T-cell (primary cell): ENCODE results near the gene HOXD13. TPM values are rescaled to one million over a fixed set of nuclear protein-coding genes. Genes with fewer than 3 reads are reported as not detected.

Experiments used
- ATAC-seq, 4 experiments: fragments of 200-7000 bp in 3 of 4; fragments of 150-1000 bp in 1 of 4; cut with Tn5 transposase; replicated peaks in 1 of 4; 1 replicate in 3 of 4; 2 replicates in 1 of 4; pipeline ENCODE4 v1.10.0; 2021; ENCODE audit warnings: moderate library complexity in 3 of 4, mild to moderate bottlenecking in 2 of 4, moderate number of reproducible peaks in 1 of 4
- CTCF ChIA-PET, 2 donors: fragments of 300-600 bp; sonication (Branson Sonifier 250); formaldehyde crosslinking; loops; one replicate each; lab custom pipeline; 2022; ENCODE audit warnings: antibody characterized with exemption in 2 of 2; lab: Charles Lee
- POLR2A ChIA-PET, 2 donors: fragments of 300-600 bp; sonication (Branson Sonifier 250); formaldehyde crosslinking; loops; one replicate each; lab custom pipeline; 2022; ENCODE audit warnings: antibody characterized with exemption in 2 of 2; lab: Charles Lee
- DNase-seq, 35 experiments: peaks; one replicate each; pipeline versions ENCODE4 v3.0.0 to v3.0.0-alpha.2; 2013 to 2023
- H3K27ac ChIP-seq: one replicate; pipeline ENCODE4 v1.5.1; 2013; ENCODE audit warnings: low read length
- H3K27me3 ChIP-seq, 2 experiments: replicated peaks in 1 of 2; 1 replicate in 1 of 2; 2 replicates in 1 of 2; pipeline versions ENCODE4 v1.6.1 to v1.7.0; 2013; ENCODE audit warnings: low read length in 1 of 2, mixed read lengths in 1 of 2; ENCODE audit not compliant: control insufficient read depth in 2 of 2, insufficient read depth in 2 of 2; ENCODE audit errors: extremely low read depth in 1 of 2
- H3K36me3 ChIP-seq, 2 donors: 1 replicate in 1 of 2; 2 replicates in 1 of 2; pipeline versions ENCODE4 v1.6.1 to v1.7.0; 2013; ENCODE audit warnings: low read length in 1 of 2; ENCODE audit not compliant: control insufficient read depth in 2 of 2, insufficient read depth in 1 of 2; ENCODE audit errors: extremely low read depth in 1 of 2
- H3K4me1 ChIP-seq, 2 experiments: 1 replicate in 1 of 2; 2 replicates in 1 of 2; pipeline versions ENCODE4 v1.6.1 to v1.7.0; 2013; ENCODE audit warnings: low read length in 2 of 2, mixed read lengths in 1 of 2; ENCODE audit not compliant: insufficient read depth in 2 of 2, control insufficient read depth in 1 of 2; ENCODE audit errors: extremely low read depth in 1 of 2
- H3K4me3 ChIP-seq, 2 donors: 1 replicate in 1 of 2; 2 replicates in 1 of 2; pipeline versions ENCODE4 v1.5.1 to v1.7.0; 2013; ENCODE audit warnings: mild to moderate bottlenecking in 2 of 2, low read length in 1 of 2, moderate library complexity in 1 of 2; ENCODE audit not compliant: control insufficient read depth in 1 of 2; ENCODE audit errors: extremely low read depth in 1 of 2
- H3K9me3 ChIP-seq: 2 replicates; pipeline ENCODE4 v1.7.0; 2013
- H3K27ac Mint-ChIP-seq, 2 donors: one replicate each; pipeline ENCODE4 v1.8.0; 2020 to 2021; ENCODE audit warnings: mild to moderate bottlenecking in 2 of 2, mixed read lengths in 2 of 2
- H3K27me3 Mint-ChIP-seq, 2 donors: one replicate each; pipeline ENCODE4 v1.8.0; 2021 to 2022; ENCODE audit warnings: mixed read lengths in 2 of 2
- H3K36me3 Mint-ChIP-seq: one replicate; pipeline ENCODE4 v1.8.0; 2021; ENCODE audit warnings: mixed read lengths
- H3K4me1 Mint-ChIP-seq, 3 donors: one replicate each; pipeline ENCODE4 v1.8.0; 2020 to 2022; ENCODE audit warnings: mixed read lengths in 3 of 3, mild to moderate bottlenecking in 1 of 3
- H3K4me3 Mint-ChIP-seq, 3 donors: one replicate each; pipeline ENCODE4 v1.8.0; 2020 to 2022; ENCODE audit warnings: mild to moderate bottlenecking in 3 of 3, mixed read lengths in 3 of 3, moderate library complexity in 3 of 3
- H3K9me3 Mint-ChIP-seq, 3 donors: one replicate each; pipeline ENCODE4 v1.8.0; 2020 to 2022; ENCODE audit warnings: mixed read lengths in 3 of 3
- WGBS: methylation state at CpG from one replicate; pipeline ENCODE4 v1.1.5; 2013; ENCODE audit warnings: missing lambda C conversion rate; ENCODE audit not compliant: insufficient coverage; 5-methylcytosine and 5-hydroxymethylcytosine counted together
- total RNA-seq, 35 experiments: library from RNA in 6 of 35; stranded (reverse) in 6 of 35; fragments of 120-200 nt in 1 of 35; gene quantifications; one replicate each; pipeline versions ENCODE4 v1.2.1 to v1.2.4 and lab custom pipeline; 2013 to 2026

HOXD13 gene
- total RNA-seq, 5 donors from 2014 or later (not counting 1 experiment from before 2014, with no cell fraction given), result not detected

DNA sequence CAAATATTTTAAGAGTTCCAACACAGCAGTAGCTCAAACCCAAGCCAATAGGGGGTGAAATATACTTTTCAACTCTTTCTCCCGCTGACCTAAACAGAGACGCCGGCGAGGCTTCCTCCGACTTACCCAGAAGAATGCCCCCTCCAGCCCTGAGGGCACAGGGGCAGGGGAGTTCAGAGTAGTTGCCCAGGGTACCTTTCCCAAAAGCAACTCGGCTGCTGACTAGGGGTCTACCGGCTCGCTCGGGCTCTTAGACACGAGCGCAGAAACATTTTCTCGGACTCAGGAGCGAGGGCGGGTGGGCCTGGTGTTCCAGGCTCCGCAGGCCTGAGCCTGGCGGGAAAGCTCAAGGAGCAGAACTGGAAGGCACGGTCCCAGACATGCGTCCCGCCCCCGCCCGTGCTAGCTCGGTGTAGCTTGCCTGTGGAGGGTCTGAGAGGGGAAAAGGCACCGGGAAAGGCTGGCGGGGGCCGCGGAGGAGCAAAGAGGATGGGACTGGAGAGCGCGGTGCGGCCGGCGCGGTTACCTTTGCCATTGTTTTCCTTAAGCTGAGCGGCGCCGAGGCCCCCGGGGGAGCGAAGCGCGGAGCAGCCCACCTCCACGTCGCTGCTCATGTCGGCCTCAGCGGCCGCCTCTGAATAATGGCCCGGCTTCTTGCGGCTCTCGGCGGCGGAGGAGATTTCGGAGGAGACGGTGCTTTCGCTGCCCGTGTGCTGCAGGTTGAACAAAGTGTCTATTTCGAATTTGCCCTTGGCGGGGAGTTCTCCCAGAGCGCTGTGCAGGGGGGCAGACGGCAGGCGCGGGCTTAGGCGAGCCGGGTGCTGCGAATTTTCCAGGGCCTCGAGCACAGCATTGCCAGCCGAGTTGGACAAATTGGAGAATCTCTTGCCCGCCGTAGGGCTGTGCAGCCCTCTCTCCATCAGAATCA lies 9.4 kb upstream of the HOXD13 start:
- peak overlapping the region; percentile 28 to 55 for H3K27ac Mint-ChIP-seq
- DNase-seq, result peak in 2 of 35 experiments; percentile 5 to 22
- WGBS, result 13% methylated on average over 61 of the region's 66 CpGs
- H3K27me3 ChIP-seq, result peaks cover 38 to 93% of the 10 kb centered on the region in 2 experiments
- H3K4me1 Mint-ChIP-seq, result peaks cover 13 to 18% (median 14%) of the 10 kb centered on the region in 3 donors
- H3K4me1 ChIP-seq, result peaks cover 0 to 43% of the 10 kb centered on the region in 2 experiments
- H3K9me3 Mint-ChIP-seq, result peaks cover 4 to 20% (median 8%) of the 10 kb centered on the region in 3 donors
- peak overlapping the region in 1 of 3 donors; percentile 42 for H3K4me3 Mint-ChIP-seq
- no peak for ATAC-seq
- peaks cover 67 to 84% of the 10 kb centered on the region in 2 donors for H3K27me3 Mint-ChIP-seq
- H3K36me3 Mint-ChIP-seq, result peaks cover 15% of the 10 kb centered on the region
- H3K36me3 ChIP-seq, result no peaks in the 10 kb centered on the region
- peaks cover 5% of the 10 kb centered on the region for H3K9me3 ChIP-seq
- ChIA-PET CTCF (interaction anchor here in 1 of 2 donors (0.5 kb wide), 1 partner anchor 58 kb away, joined by 3 read pairs; no protein-coding TSS in a partner anchor), POLR2A (interaction anchor here in 1 of 2 donors (1.0 kb wide), 1 partner anchor 20 kb away, joined by 3 read pairs; no protein-coding TSS in a partner anchor)
- H3K4me3 ChIP-seq, result peak overlapping the region in 1 of 2 donors; percentile 38
- no peak overlapping the region for H3K27ac ChIP-seq

DNA sequence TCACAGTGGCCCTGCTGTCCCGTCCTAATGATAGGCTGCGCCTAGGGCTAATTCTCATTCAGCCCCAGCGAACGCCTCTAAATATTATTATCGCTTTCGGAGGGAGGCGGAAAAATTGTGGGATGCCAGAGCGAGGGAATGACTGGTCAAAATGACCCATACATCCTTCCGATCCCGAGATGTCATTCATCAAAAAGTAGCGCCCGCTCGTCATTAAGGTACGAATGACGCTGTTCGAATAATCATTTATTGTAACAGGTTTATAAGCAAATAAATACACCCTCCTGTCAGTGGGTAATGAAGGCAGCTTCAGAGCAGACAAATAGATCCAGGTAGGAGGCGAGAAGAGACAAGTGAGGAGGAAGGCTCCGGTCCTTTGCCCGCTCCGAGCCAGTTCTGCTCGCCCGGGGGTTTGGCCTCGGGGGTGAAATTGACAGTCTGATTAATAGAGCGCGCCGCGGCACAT lies 8.7 kb upstream of the HOXD13 start, which contains the start of gene EVX2:
Gene EVX2 (minus strand): TSS at position 167 of the 466 bp plus-strand sequence. CDS start 186 bp downstream, outside the sequence.
- H3K9me3 Mint-ChIP-seq, result peaks cover under 1 to 14% (median 4%) of the 10 kb centered on the region in 3 donors

DNA sequence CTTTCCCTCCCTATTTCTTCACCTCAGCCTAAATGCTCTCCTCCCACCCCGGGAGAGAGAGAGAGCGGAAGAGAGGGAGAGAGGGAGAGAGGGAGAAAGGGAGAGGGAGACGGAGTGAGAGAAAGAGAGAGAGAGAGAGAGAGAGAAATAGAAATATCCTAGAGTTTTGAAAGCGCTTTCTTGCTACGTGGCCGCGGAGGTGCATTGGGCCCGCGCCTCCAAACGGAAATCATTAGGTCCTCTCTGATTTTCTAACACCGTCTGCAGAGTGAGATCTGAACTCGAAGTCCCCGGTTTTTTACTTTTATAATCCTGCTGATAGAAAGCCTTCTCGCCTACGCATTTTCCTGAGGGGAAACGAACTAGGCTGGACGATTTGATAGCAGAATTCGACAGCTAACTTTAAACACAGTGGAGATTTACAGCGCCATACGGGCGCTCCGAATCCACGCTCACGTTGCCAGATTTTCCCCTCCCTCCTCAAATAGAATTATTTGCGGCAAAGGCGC lies 7.9 kb upstream of the HOXD13 start:
- Mint-ChIP-seq H3K27ac (no peak overlapping the region), H3K27me3 (peaks cover 61 to 84% of the 10 kb centered on the region in 2 donors), H3K4me3 (peak overlapping the region in 1 of 3 donors; percentile 30), H3K36me3 (peaks cover 4% of the 10 kb centered on the region), H3K9me3 (peaks cover 0 to 14% (median 4%) of the 10 kb centered on the region in 3 donors), H3K4me1 (peaks cover 7 to 11% (median 8%) of the 10 kb centered on the region in 3 donors)
- POLR2A ChIA-PET, result interaction anchor here (0.6 kb wide), 4 partner anchors 10 to 1760 kb away, joined by 6 to 7 read pairs (median 6); no protein-coding TSS in a partner anchor
- 3% methylated on average over 19 of the region's 26 CpGs for WGBS
- Histone ChIP-seq H3K4me3 (peak overlapping the region in 1 of 2 donors; percentile 38), H3K9me3 (peaks cover 3% of the 10 kb centered on the region), H3K36me3 (no peaks in the 10 kb centered on the region), H3K27me3 (peaks cover 39 to 89% of the 10 kb centered on the region in 2 experiments), H3K27ac (no peak overlapping the region), H3K4me1 (peaks cover 0 to 43% of the 10 kb centered on the region in 2 experiments)
- DNase-seq (peak in 2 of 35 experiments; percentile 5 to 19), ATAC-seq (no peak)
- CTCF ChIA-PET, result interaction anchor here (0.6 kb wide), 3 partner anchors 41 to 953 kb away, joined by 3 to 5 read pairs (median 3); no protein-coding TSS in a partner anchor

More for the DNA sequence above, 8.7 kb upstream of the HOXD13 start, which contains the start of gene EVX2:
- ChIA-PET POLR2A (no interaction called here), CTCF (no interaction called here)
- DNase-seq, result peak in 2 of 35 experiments; percentile 5 to 15
- Histone ChIP-seq H3K27ac (no peak within 1 kb of the TSS), H3K4me3 (peak within 1 kb of the TSS in 1 of 2 donors; percentile 38), H3K36me3 (no peaks in the 10 kb centered on the region), H3K4me1 (peaks cover 0 to 50% of the 10 kb centered on the region in 2 experiments), H3K27me3 (peaks cover 38 to 96% of the 10 kb centered on the region in 2 experiments), H3K9me3 (peaks cover 3% of the 10 kb centered on the region)
- Mint-ChIP-seq H3K4me3 (peak within 1 kb of the TSS in 1 of 3 donors; percentile 42), H3K4me1 (peaks cover 14 to 18% (median 16%) of the 10 kb centered on the region in 3 donors), H3K27me3 (peaks cover 65 to 84% of the 10 kb centered on the region in 2 donors), H3K27ac (peak within 1 kb of the TSS; percentile 55 to 75), H3K36me3 (peaks cover 9% of the 10 kb centered on the region)
- no peak for ATAC-seq
- WGBS, result 22% methylated on average over 6 of the region's 27 CpGs

DNA sequence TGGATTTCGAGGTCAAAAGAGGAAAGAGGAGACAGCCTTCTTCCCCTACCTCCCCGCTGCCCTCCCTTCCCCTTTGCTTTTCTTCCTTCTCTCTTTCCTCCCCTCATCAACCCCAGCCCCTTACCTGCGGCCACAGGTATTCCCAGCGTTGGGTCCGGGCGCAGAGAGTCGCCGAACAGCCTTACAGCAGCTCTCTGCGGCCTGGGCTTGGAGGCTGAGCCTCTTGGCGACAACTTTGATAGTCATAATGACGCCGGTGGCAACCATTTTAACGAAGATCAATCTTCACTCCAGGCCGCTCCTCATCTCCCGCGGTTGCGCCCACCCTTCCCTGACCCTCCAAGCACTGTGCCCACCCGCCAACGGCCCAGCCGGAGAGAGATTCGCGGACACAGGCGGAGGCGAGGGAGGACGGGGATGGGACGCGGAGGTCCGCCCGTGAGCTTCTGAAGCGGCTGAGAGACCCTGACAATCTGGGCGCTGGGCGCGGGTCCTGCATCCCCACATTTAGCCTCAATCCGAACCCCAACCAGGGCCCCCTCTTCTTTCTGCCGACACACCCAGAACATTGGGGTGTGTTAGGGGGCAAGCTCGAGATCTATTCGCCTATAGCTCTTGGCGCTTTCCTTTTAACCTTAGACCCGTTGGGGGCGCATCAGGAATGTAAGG lies 7.3 kb upstream of the HOXD13 start:
- WGBS, result 6% methylated on average over 18 of the region's 40 CpGs
- H3K4me1 ChIP-seq, result peaks cover 0 to 42% of the 10 kb centered on the region in 2 experiments
- peaks cover 67 to 89% of the 10 kb centered on the region in 2 donors for H3K27me3 Mint-ChIP-seq
- H3K36me3 Mint-ChIP-seq, result peaks cover 4% of the 10 kb centered on the region
- peak overlapping the region in 1 of 2 donors; percentile 44 for H3K4me3 ChIP-seq
- ATAC-seq, result no peak
- no peak overlapping the region for H3K27ac Mint-ChIP-seq
- peaks cover 42 to 89% of the 10 kb centered on the region in 2 experiments for H3K27me3 ChIP-seq
- peaks cover 0 to 14% (median 4%) of the 10 kb centered on the region in 3 donors for H3K9me3 Mint-ChIP-seq
- ChIA-PET POLR2A (no interaction called here), CTCF (no interaction called here)
- H3K27ac ChIP-seq, result no peak overlapping the region
- peak in 1 of 35 experiments; percentile 14 for DNase-seq
- H3K36me3 ChIP-seq, result no peaks in the 10 kb centered on the region
- peaks cover 7 to 11% (median 7%) of the 10 kb centered on the region in 3 donors for H3K4me1 Mint-ChIP-seq
- H3K9me3 ChIP-seq, result peaks cover 3% of the 10 kb centered on the region
- peak overlapping the region in 1 of 3 donors; percentile 30 for H3K4me3 Mint-ChIP-seq

DNA sequence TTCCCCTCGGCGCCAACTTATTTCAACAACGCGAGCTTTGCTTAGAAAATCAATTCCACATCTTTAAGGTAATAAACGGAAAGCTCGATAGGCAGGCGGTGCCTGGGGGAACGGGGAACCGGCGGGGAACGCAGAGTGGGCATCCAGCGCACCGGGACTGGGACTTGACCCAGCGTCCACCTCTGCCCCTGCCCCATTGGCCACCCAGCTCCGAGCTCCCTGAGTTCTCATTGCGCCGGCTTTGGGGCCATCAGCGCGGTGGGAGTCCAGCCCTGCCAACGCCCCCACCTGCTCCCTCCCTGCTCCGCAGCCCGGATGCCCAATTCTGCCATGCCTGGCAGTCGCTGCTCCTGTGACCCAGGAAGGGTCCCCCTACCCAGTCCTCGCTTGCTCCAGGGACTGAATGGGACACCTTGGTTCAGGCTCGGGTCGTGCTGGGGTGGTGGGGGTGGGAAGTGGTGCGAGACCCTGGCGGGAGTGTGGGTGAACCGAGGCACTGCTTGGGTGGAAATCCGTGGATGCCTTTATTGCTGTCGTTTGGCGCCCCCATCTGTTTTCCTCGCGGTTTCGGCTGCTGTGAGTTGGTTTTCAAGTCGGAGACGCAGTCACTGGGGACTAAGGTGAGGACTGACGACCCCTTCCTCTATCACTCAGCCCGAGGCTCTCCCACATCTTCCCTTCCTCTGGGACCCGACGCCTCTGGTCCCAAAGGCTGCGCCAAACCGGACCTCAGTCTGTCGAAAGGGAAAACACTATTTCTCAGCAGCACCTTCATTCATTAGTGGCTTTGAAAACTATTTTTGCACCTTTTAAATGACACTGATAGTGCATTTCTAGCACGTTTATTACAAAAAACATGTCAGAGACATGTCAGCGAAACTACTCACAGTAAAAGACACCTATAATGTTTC lies 6.4 kb upstream of the HOXD13 start:
- Histone ChIP-seq H3K27me3 (peaks cover 42 to 84% of the 10 kb centered on the region in 2 experiments), H3K36me3 (no peaks in the 10 kb centered on the region), H3K9me3 (peaks cover 2% of the 10 kb centered on the region), H3K4me3 (peak overlapping the region in 1 of 2 donors; percentile 44), H3K4me1 (peaks cover 0 to 35% of the 10 kb centered on the region in 2 experiments), H3K27ac (no peak overlapping the region)
- peak overlapping the region in 1 of 3 donors; percentile 21 for H3K4me3 Mint-ChIP-seq
- DNase-seq, result peak in 2 of 35 experiments; percentile 5 to 21
- 6% methylated on average over 30 of the region's 46 CpGs for WGBS
- H3K9me3 Mint-ChIP-seq, result peaks cover 0 to 14% (median 4%) of the 10 kb centered on the region in 3 donors
- peaks cover 7 to 9% (median 7%) of the 10 kb centered on the region in 3 donors for H3K4me1 Mint-ChIP-seq
- peaks cover 73 to 92% of the 10 kb centered on the region in 2 donors for H3K27me3 Mint-ChIP-seq
- ChIA-PET POLR2A (no interaction called here), CTCF (no interaction called here)
- ATAC-seq, result no peak
- H3K27ac Mint-ChIP-seq, result no peak overlapping the region
- H3K36me3 Mint-ChIP-seq, result peaks cover 4% of the 10 kb centered on the region
